Osteoblast (primary cell): Measurements from ENCODE around the gene PSMB7. TPM values are rescaled to one million over a fixed set of nuclear protein-coding genes. Genes with fewer than 3 reads are reported as not detected.

Experiments
- DNase-seq: peaks from one replicate; pipeline ENCODE4 v3.0.0; 2011; ENCODE audit warnings: low spot score, mixed read lengths; ENCODE audit not compliant: insufficient read length; ENCODE audit errors: missing footprints
- H2AFZ ChIP-seq: 2 replicates; pipeline ENCODE4 v1.6.0; 2011; ENCODE audit warnings: mild to moderate bottlenecking, low read length
- H3K27ac ChIP-seq: 2 replicates; pipeline ENCODE4 v1.5.1; 2011; ENCODE audit warnings: mild to moderate bottlenecking, low read depth, low read length, moderate library complexity
- H3K27me3 ChIP-seq: 2 replicates; pipeline ENCODE4 v1.6.0; 2012; ENCODE audit warnings: mild to moderate bottlenecking, control low read depth, inconsistent platforms, low read length, moderate library complexity; ENCODE audit not compliant: insufficient read depth
- H3K36me3 ChIP-seq: 2 replicates; pipeline ENCODE4 v1.5.1; 2011; ENCODE audit warnings: mild to moderate bottlenecking, low read length, control low read depth, moderate library complexity; ENCODE audit not compliant: insufficient read depth
- H3K4me1 ChIP-seq: 2 replicates; pipeline ENCODE4 v1.5.1; 2011; ENCODE audit warnings: mild to moderate bottlenecking, low read length, control low read depth, moderate library complexity; ENCODE audit not compliant: insufficient read depth
- H3K4me2 ChIP-seq: 2 replicates; pipeline ENCODE4 v1.6.0; 2011; ENCODE audit warnings: mild to moderate bottlenecking, low read length; ENCODE audit not compliant: insufficient read depth
- H3K4me3 ChIP-seq: fragments of 200-600 bp; sonication (generic); 3 replicates; pipeline ENCODE4 v1.5.1; 2012; ENCODE audit warnings: mild to moderate bottlenecking, low read length, inconsistent platforms; ENCODE audit not compliant: insufficient read depth
- H3K79me2 ChIP-seq: 2 replicates; pipeline ENCODE4 v1.6.0; 2012; ENCODE audit warnings: mild to moderate bottlenecking, low read length, control low read depth, inconsistent platforms; ENCODE audit not compliant: insufficient read depth
- H3K9me3 ChIP-seq: 2 replicates; pipeline ENCODE4 v1.5.1; 2011; ENCODE audit warnings: low read depth, low read length, control low read depth
- H4K20me1 ChIP-seq: 2 replicates; pipeline ENCODE4 v1.6.0; 2012; ENCODE audit warnings: mild to moderate bottlenecking, low read length, control low read depth; ENCODE audit not compliant: insufficient read depth
- CTCF ChIP-seq: IDR thresholded peaks from 2 replicates; pipeline ENCODE4 v1.5.1; 2011; ENCODE audit warnings: mild to moderate bottlenecking, low read depth, low read length, moderate library complexity; ENCODE audit errors: extremely low read depth
- total RNA-seq: library from RNA; depleted of rRNA; stranded (reverse); fragments of >200 nt; gene quantifications from 2 replicates; pipeline ENCODE4 v1.2.3, GENCODE V29; 2012

PSMB7 gene
- total RNA-seq, 1 donor: 136 TPM

- Histone ChIP-seq H4K20me1 (peaks cover 56% of the 10 kb centered on the region), H3K27ac (no peak overlapping the region), H3K9me3 (no peaks in the 10 kb centered on the region), H3K79me2 (peaks cover 84% of the 10 kb centered on the region), H3K4me3 (no peak overlapping the region), H3K36me3 (peaks cover 2% of the 10 kb centered on the region), H3K4me1 (peaks cover 39% of the 10 kb centered on the region), H3K4me2 (no peak overlapping the region), H3K27me3 (no peaks in the 10 kb centered on the region), H2AFZ (no peak overlapping the region)
- no peak for TF ChIP-seq CTCF
- DNase-seq: no peak
Measured at GRCh38 chr9:124389146-124389939, 25.9 kb downstream of the PSMB7 start.

GRCh38 chr9:124388275-124389048 lies 26.8 kb downstream of the PSMB7 start:
- Histone ChIP-seq H2AFZ (no peak overlapping the region), H4K20me1 (peaks cover 51% of the 10 kb centered on the region), H3K27ac (no peak overlapping the region), H3K79me2 (peaks cover 87% of the 10 kb centered on the region), H3K36me3 (peaks cover 11% of the 10 kb centered on the region), H3K27me3 (no peaks in the 10 kb centered on the region), H3K4me2 (no peak overlapping the region), H3K4me3 (no peak overlapping the region), H3K9me3 (no peaks in the 10 kb centered on the region), H3K4me1 (peaks cover 30% of the 10 kb centered on the region)
- no peak for DNase-seq
- TF ChIP-seq CTCF: no peak

GRCh38 chr9:124386201-124386600 lies 29.0 kb downstream of the PSMB7 start:
- no peak overlapping the region for H3K4me2 ChIP-seq
- H3K27ac ChIP-seq: no peak overlapping the region
- H3K79me2 ChIP-seq: peaks cover 97% of the 10 kb centered on the region
- peaks cover 16% of the 10 kb centered on the region for H3K36me3 ChIP-seq
- no peaks in the 10 kb centered on the region for H3K27me3 ChIP-seq
- H3K4me1 ChIP-seq: peaks cover 16% of the 10 kb centered on the region
- no peak overlapping the region for H3K4me3 ChIP-seq
- H3K9me3 ChIP-seq: no peaks in the 10 kb centered on the region
- peaks cover 47% of the 10 kb centered on the region for H4K20me1 ChIP-seq
- TF ChIP-seq CTCF: no peak
- DNase-seq: no peak
- no peak overlapping the region for H2AFZ ChIP-seq

GRCh38 chr9:124385623-124386022 lies 29.6 kb downstream of the PSMB7 start:
- no peak overlapping the region for H2AFZ ChIP-seq
- H3K4me2 ChIP-seq: no peak overlapping the region
- no peaks in the 10 kb centered on the region for H3K27me3 ChIP-seq
- no peak for DNase-seq
- TF ChIP-seq CTCF: no peak
- no peak overlapping the region for H3K27ac ChIP-seq
- H3K4me3 ChIP-seq: no peak overlapping the region
- H3K36me3 ChIP-seq: peaks cover 19% of the 10 kb centered on the region
- peaks cover 47% of the 10 kb centered on the region for H4K20me1 ChIP-seq
- peaks cover 94% of the 10 kb centered on the region for H3K79me2 ChIP-seq
- H3K4me1 ChIP-seq: peaks cover 14% of the 10 kb centered on the region
- H3K9me3 ChIP-seq: no peaks in the 10 kb centered on the region
